Right lobe of liver (tissue), 4 donors: ENCODE measurements around the gene DNMT3A.

Experiments
- POLR2A ChIP-seq: fragments of 450-650 bp; IDR thresholded peaks from one replicate; pipeline ENCODE4 v1.6.1; 2017; ENCODE audit warnings: antibody characterized with exemption, mild to moderate bottlenecking
- TF ChIP-seq, protein P1 (sequence below), 4 donors: fragments of 200-600 bp in 3 of 4; fragments of 450-650 bp in 1 of 4; IDR thresholded peaks; one replicate each; pipeline versions ENCODE4 v1.5.1 to v1.8.0; 2016 to 2022; ENCODE audit warnings: antibody characterized with exemption in 4 of 4, mild to moderate bottlenecking in 2 of 4
- donor health status: DM: no; HTN: no; CAD: no.
- donor health status: DM: no; HTN: no; CAD: no.
- donor health status: DM: no; HTN: yes; CAD: no.

DNA sequence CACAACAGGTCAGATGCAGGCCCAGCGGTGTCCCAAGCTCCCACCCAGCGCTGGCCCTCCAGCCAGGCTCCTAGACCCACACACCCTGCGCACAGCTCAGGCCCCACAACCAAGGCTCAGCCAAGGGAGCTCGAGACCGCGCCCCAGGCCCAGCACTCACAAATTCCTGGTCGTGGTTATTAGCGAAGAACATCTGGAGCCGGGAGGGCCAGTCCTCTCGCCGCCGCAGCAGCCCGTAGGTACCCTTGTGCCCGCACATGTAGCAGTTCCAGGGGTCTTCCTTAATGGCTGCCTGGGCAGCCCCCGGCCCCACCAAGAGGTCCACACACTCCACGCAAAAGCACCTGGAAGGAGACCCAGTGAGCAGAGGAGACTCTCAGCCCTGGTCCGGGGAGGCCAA lies 97.7 kb downstream of the DNMT3A start:
- TF ChIP-seq, protein P1, sequence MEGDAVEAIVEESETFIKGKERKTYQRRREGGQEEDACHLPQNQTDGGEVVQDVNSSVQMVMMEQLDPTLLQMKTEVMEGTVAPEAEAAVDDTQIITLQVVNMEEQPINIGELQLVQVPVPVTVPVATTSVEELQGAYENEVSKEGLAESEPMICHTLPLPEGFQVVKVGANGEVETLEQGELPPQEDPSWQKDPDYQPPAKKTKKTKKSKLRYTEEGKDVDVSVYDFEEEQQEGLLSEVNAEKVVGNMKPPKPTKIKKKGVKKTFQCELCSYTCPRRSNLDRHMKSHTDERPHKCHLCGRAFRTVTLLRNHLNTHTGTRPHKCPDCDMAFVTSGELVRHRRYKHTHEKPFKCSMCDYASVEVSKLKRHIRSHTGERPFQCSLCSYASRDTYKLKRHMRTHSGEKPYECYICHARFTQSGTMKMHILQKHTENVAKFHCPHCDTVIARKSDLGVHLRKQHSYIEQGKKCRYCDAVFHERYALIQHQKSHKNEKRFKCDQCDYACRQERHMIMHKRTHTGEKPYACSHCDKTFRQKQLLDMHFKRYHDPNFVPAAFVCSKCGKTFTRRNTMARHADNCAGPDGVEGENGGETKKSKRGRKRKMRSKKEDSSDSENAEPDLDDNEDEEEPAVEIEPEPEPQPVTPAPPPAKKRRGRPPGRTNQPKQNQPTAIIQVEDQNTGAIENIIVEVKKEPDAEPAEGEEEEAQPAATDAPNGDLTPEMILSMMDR (IDR thresholded peaks at IDR 0.05): no peak
- no peak for TF ChIP-seq POLR2A
